GM12872 (cell line): Measurements from ENCODE around the gene DPP10.

Experiments used
- CTCF ChIP-seq: IDR thresholded peaks from 3 replicates; pipeline ENCODE4 v1.5.1; 2011; ENCODE audit warnings: low read depth, mild to moderate bottlenecking, low read length, moderate library complexity; ENCODE audit not compliant: insufficient read depth

The DPP10 gene

GRCh38 chr2:115763601-115764000 lies 1321.2 kb downstream of the DPP10 start:
- no peak for TF ChIP-seq CTCF

- TF ChIP-seq CTCF = no peak
Observed at GRCh38 chr2:115771516-115771915, 1329.1 kb downstream of the DPP10 start.

- TF ChIP-seq CTCF = no peak
Observed at GRCh38 chr2:115774361-115774760, 1331.9 kb downstream of the DPP10 start.

- no peak for TF ChIP-seq CTCF
Observed at GRCh38 chr2:115779085-115779632, 1336.7 kb downstream of the DPP10 start.

- no peak for TF ChIP-seq CTCF
Observed at GRCh38 chr2:115782286-115782685, 1339.8 kb downstream of the DPP10 start.

GRCh38 chr2:115796078-115796477 lies 1353.6 kb downstream of the DPP10 start:
- no peak for TF ChIP-seq CTCF

GRCh38 chr2:115807276-115807675 lies 1364.8 kb downstream of the DPP10 start:
- TF ChIP-seq CTCF = no peak
